Measurements from ENCODE around the gene GAB2. TPM values are rescaled to one million over a fixed set of nuclear protein-coding genes. Genes with fewer than 3 reads are reported as not detected.

The GAB2 gene
- total and polyA plus RNA-seq, 2 of the 4 experiments (the other 2 are of a cell fraction) = 3.3 to 5.9 TPM

DNA sequence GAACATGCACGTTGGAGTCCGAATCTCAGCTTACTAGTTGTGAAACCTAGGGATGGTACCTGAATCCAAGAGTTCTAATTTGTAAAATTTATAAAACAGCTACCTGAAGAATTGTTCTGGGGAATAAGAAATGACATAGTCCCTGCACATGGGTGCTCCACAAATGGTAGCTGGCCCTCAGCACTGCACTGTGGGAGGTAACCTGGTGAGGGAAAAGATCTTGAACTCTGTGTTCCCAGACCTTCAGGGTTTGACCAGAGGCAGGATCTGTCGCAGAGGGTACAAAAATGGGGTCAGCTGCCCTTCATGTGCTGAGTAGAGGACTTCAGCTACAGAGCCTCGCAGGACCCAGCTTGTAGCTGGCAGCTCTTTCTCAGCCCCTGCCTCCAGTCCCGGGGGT, 155.4 kb downstream of the GAB2 start:
- in situ Hi-C loops (cut with MboI; ENCODE audit: low sequenced_read_pairs) = no loop called here
- Histone ChIP-seq H3K4me2 (ENCODE audit: low read depth, low read length) (no peak overlapping the region), H4K91ac (ENCODE audit: insufficient read depth, low read depth, low read length) (no peak overlapping the region), H3K56ac (ENCODE audit: extremely low read depth, insufficient read depth, low read length) (no peak overlapping the region), H2AK5ac (ENCODE audit: low read depth, low read length) (no peak overlapping the region), H4K8ac (ENCODE audit: low read depth in 2 of 2, low read length in 2 of 2) (no peak overlapping the region), H2AFZ (replicated peaks; ENCODE audit: low read length, poor library complexity) (no peak overlapping the region), H2BK5ac (ENCODE audit: low read depth, low read length, poor library complexity, severe bottlenecking) (no peak overlapping the region), H3K4me3 (ENCODE audit: insufficient read depth, low read depth, low read length) (no peak overlapping the region), H3K4me1 (ENCODE audit: control insufficient read depth, insufficient read depth, low read length) (peaks cover 6% of the 10 kb centered on the region), H3K4ac (ENCODE audit: low read depth, low read length) (no peak overlapping the region), H3K14ac (replicated peaks; ENCODE audit: low read depth, low read length) (no peak overlapping the region), H3K9me3 (ENCODE audit: control insufficient read depth, insufficient read depth, low read length) (no peaks in the 10 kb centered on the region), H2BK15ac (ENCODE audit: low read depth, low read length) (no peak overlapping the region), H2BK20ac (ENCODE audit: low read depth, low read length) (no peak overlapping the region), H3K9ac (ENCODE audit: low read depth, low read length) (no peak overlapping the region), H3K23ac (ENCODE audit: low read depth, low read length) (no peak overlapping the region), H4K5ac (ENCODE audit: low read depth, low read length) (no peak overlapping the region), H4K20me1 (ENCODE audit: insufficient read depth, low read length) (no peaks in the 10 kb centered on the region; the same call in 1 of the 2 replicates), H2AK9ac (replicated peaks; ENCODE audit: low read depth, low read length, poor library complexity) (no peak overlapping the region), H3K27me3 (ENCODE audit: control insufficient read depth, insufficient read depth, low read length) (no peaks in the 10 kb centered on the region), H3K79me1 (ENCODE audit: low read depth in 1 of 2, low read length in 2 of 2) (peaks cover 0 to 5% of the 10 kb centered on the region in 2 experiments; a peak in 2 of 4 replicates), H3K9me1 (ENCODE audit: insufficient read depth, low read length) (0 out of 2 replicates have a peak, but pooled peaks cover 3% of the 10 kb centered on the region), H3K27ac (ENCODE audit: insufficient read depth, low read length) (no peak overlapping the region), H3K36me3 (ENCODE audit: control insufficient read depth, insufficient read depth, low read length) (no peaks in the 10 kb centered on the region), H2BK120ac (ENCODE audit: low read depth, low read length) (no peak overlapping the region), H3K18ac (ENCODE audit: low read depth, low read length) (no peak overlapping the region)
- intact Hi-C loops (cut with micrococcal nuclease) = no loop called here
- ATAC-seq (ENCODE audit: low read depth) (no peak), DNase-seq (no peak)
- ChIA-PET POLR2A (ENCODE audit: unreplicated experiment) (no interaction called here), CTCF (no interaction called here)
- no TSS peak for BruUV-seq (replicated peaks)
- TF ChIP-seq NFE2L2 (IDR thresholded peaks at IDR 0.05; ENCODE audit: low read depth, low read length) (no peak), FOS (IDR thresholded peaks at IDR 0.05; ENCODE audit: low read depth, low read length) (no peak), CEBPB (IDR thresholded peaks at IDR 0.05; ENCODE audit: low read depth, low read length) (no peak), MXI1 (IDR thresholded peaks at IDR 0.05; ENCODE audit: borderline replicate concordance, low read depth, low read length) (no peak), POLR2A (IDR thresholded peaks at IDR 0.05; ENCODE audit: low read depth, low read length) (no peak), RAD21 (IDR thresholded peaks at IDR 0.05; ENCODE audit: low read length) (no peak), RFX5 (IDR thresholded peaks at IDR 0.05; ENCODE audit: low read depth, low read length) (no peak), SMC3 (IDR thresholded peaks at IDR 0.05; ENCODE audit: low read depth, low read length) (no peak), USF2 (IDR thresholded peaks at IDR 0.05; ENCODE audit: low read depth, low read length) (no peak), RCOR1 (IDR thresholded peaks at IDR 0.05; ENCODE audit: insufficient replicate concordance, low read length) (no peak), MAFK (IDR thresholded peaks at IDR 0.05; ENCODE audit: low read depth, low read length) (no peak), CHD1 (IDR thresholded peaks at IDR 0.05; ENCODE audit: low read depth, low read length) (no peak), MAZ (IDR thresholded peaks at IDR 0.05; ENCODE audit: borderline replicate concordance, low read depth, low read length) (no peak), BHLHE40 (IDR thresholded peaks at IDR 0.05; ENCODE audit: low read depth, low read length) (no peak)
- TF ChIP-seq, protein P1, sequence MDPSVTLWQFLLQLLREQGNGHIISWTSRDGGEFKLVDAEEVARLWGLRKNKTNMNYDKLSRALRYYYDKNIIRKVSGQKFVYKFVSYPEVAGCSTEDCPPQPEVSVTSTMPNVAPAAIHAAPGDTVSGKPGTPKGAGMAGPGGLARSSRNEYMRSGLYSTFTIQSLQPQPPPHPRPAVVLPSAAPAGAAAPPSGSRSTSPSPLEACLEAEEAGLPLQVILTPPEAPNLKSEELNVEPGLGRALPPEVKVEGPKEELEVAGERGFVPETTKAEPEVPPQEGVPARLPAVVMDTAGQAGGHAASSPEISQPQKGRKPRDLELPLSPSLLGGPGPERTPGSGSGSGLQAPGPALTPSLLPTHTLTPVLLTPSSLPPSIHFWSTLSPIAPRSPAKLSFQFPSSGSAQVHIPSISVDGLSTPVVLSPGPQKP (IDR thresholded peaks at IDR 0.05; ENCODE audit: borderline replicate concordance, low read depth, low read length) = no peak
- TF ChIP-seq, protein P2, sequence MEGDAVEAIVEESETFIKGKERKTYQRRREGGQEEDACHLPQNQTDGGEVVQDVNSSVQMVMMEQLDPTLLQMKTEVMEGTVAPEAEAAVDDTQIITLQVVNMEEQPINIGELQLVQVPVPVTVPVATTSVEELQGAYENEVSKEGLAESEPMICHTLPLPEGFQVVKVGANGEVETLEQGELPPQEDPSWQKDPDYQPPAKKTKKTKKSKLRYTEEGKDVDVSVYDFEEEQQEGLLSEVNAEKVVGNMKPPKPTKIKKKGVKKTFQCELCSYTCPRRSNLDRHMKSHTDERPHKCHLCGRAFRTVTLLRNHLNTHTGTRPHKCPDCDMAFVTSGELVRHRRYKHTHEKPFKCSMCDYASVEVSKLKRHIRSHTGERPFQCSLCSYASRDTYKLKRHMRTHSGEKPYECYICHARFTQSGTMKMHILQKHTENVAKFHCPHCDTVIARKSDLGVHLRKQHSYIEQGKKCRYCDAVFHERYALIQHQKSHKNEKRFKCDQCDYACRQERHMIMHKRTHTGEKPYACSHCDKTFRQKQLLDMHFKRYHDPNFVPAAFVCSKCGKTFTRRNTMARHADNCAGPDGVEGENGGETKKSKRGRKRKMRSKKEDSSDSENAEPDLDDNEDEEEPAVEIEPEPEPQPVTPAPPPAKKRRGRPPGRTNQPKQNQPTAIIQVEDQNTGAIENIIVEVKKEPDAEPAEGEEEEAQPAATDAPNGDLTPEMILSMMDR (conservative IDR thresholded peaks at IDR 0.05; ENCODE audit: low read depth, low read length) = no peak
- WGBS, 2 experiments (ENCODE audit: extremely low coverage in 2 of 2, insufficient read length in 1 of 2) = 81% methylated on average over 2 of the region's 5 CpGs; no CpG with 5 or more reads in 1 of the 2 experiments
- dilution Hi-C loops (cut with HindIII; ENCODE audit: low sequenced_read_pairs, unreplicated experiment) = no loop called here

Measured in IMR-90 (cell line).